OCI-LY1 (cell line): ENCODE results near the gene EMP3.

Source experiments
- H2AFZ ChIP-seq: fragments of 200-600 bp; sonication (generic), shearing (Covaris generic); 2 replicates; pipeline ENCODE4 v1.6.0; 2014; ENCODE audit warnings: antibody characterized with exemption, mild to moderate bottlenecking, low read length
- H3F3A ChIP-seq: fragments of 200-600 bp; sonication (generic), shearing (Covaris generic); 2 replicates; pipeline ENCODE4 v1.6.0; 2014; ENCODE audit warnings: mild to moderate bottlenecking, antibody characterized with exemption, low read length, moderate library complexity; ENCODE audit not compliant: insufficient read depth
- H3K27ac ChIP-seq: fragments of 200-600 bp; sonication (generic); 2 replicates; pipeline ENCODE4 v1.5.1; 2014; ENCODE audit warnings: low read length, mixed run types, mild to moderate bottlenecking, low read depth; ENCODE audit not compliant: poor library complexity, severe bottlenecking
- H3K27me3 ChIP-seq: fragments of 200-600 bp; sonication (generic); 2 replicates; pipeline ENCODE4 v1.6.0; 2014; ENCODE audit warnings: antibody characterized with exemption, mild to moderate bottlenecking, low read length, moderate library complexity; ENCODE audit not compliant: insufficient read depth
- H3K36me3 ChIP-seq: fragments of 200-600 bp; sonication (generic); 2 replicates; pipeline ENCODE4 v1.6.1; 2014; ENCODE audit warnings: mild to moderate bottlenecking, antibody characterized with exemption, low read length, moderate library complexity, mixed read lengths; ENCODE audit not compliant: insufficient read depth
- H3K4me1 ChIP-seq: fragments of 200-600 bp; sonication (generic); 2 replicates; pipeline ENCODE4 v1.5.1; 2014; ENCODE audit warnings: mild to moderate bottlenecking, low read length, moderate library complexity; ENCODE audit not compliant: insufficient read depth, severe bottlenecking
- H3K4me2 ChIP-seq: fragments of 200-600 bp; sonication (generic), shearing (Covaris generic); 2 replicates; pipeline ENCODE4 v1.6.1; 2014; ENCODE audit warnings: low read length
- H3K4me3 ChIP-seq: fragments of 200-600 bp; sonication (generic); 2 replicates; pipeline ENCODE4 v1.5.1; 2014; ENCODE audit warnings: low read length, low read depth, mild to moderate bottlenecking, mixed read lengths; ENCODE audit not compliant: poor library complexity, severe bottlenecking
- H3K79me2 ChIP-seq: fragments of 200-600 bp; shearing (Covaris generic); 2 replicates; pipeline ENCODE4 v1.6.1; 2016; ENCODE audit warnings: mixed run types, low read length, mixed read lengths; ENCODE audit not compliant: insufficient read depth
- H3K9ac ChIP-seq: fragments of 200-600 bp; sonication (generic), shearing (Covaris generic); 2 replicates; pipeline ENCODE4 v1.6.1; 2014; ENCODE audit warnings: mild to moderate bottlenecking, low read length, mixed read lengths
- H3K9me2 ChIP-seq: fragments of 200-600 bp; sonication (generic), shearing (Covaris generic); 2 replicates; pipeline ENCODE4 v1.6.1; 2014; ENCODE audit warnings: low read depth, mild to moderate bottlenecking, low read length, mixed read lengths
- H3K9me3 ChIP-seq: fragments of 200-600 bp; shearing (Covaris generic); 2 replicates; pipeline ENCODE4 v1.6.1; 2014; ENCODE audit warnings: low read length, mixed read lengths
- H4K20me1 ChIP-seq: fragments of 200-600 bp; sonication (generic), shearing (Covaris generic); 2 replicates; pipeline ENCODE4 v1.6.0; 2016; ENCODE audit warnings: mild to moderate bottlenecking, low read length; ENCODE audit not compliant: insufficient read depth
- EZH2 ChIP-seq: fragments of 200-600 bp; sonication (generic), shearing (Covaris generic); IDR thresholded peaks from 2 replicates; pipeline ENCODE4 v1.8.0; 2017; ENCODE audit warnings: borderline replicate concordance, mixed run types, mild to moderate bottlenecking, antibody characterized with exemption, low read length, moderate library complexity, mixed read lengths
- TF ChIP-seq, protein P1 (sequence below): fragments of 200-600 bp; sonication (generic), shearing (Covaris generic); IDR thresholded peaks from 2 replicates; pipeline ENCODE4 v1.5.1; 2017; ENCODE audit warnings: mild to moderate bottlenecking, antibody characterized with exemption, low read length, moderate library complexity, mixed read lengths

EMP3 gene

DNA sequence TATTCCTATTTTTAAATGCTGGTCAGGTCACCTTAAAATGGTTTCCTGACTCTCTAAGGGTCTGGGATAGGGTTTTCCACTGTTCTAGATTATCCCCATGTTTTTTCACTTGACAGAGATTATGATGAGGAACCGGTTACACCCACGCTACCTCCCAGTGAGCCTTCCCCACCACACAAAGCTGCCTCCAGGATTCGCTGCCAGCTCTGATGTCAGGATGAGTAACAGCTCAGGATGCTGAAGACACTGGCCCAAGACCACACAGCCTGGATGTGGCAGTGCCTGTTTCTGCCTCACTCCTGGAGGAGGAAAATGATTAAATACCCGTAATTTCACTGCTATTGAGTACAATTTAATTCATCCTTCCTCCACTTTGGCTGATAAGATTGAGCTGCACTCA lies 32.6 kb upstream of the EMP3 start:
- H3K27me3 ChIP-seq, result no peaks in the 10 kb centered on the region
- H3K27ac ChIP-seq, result no peak overlapping the region
- no peak overlapping the region for H3K4me2 ChIP-seq
- no peaks in the 10 kb centered on the region for H3K9me2 ChIP-seq
- H3K36me3 ChIP-seq, result no peaks in the 10 kb centered on the region
- H3K9me3 ChIP-seq, result no peaks in the 10 kb centered on the region
- no peaks in the 10 kb centered on the region for H3F3A ChIP-seq
- no peak overlapping the region for H3K9ac ChIP-seq
- H4K20me1 ChIP-seq, result no peaks in the 10 kb centered on the region
- TF ChIP-seq, protein P1, sequence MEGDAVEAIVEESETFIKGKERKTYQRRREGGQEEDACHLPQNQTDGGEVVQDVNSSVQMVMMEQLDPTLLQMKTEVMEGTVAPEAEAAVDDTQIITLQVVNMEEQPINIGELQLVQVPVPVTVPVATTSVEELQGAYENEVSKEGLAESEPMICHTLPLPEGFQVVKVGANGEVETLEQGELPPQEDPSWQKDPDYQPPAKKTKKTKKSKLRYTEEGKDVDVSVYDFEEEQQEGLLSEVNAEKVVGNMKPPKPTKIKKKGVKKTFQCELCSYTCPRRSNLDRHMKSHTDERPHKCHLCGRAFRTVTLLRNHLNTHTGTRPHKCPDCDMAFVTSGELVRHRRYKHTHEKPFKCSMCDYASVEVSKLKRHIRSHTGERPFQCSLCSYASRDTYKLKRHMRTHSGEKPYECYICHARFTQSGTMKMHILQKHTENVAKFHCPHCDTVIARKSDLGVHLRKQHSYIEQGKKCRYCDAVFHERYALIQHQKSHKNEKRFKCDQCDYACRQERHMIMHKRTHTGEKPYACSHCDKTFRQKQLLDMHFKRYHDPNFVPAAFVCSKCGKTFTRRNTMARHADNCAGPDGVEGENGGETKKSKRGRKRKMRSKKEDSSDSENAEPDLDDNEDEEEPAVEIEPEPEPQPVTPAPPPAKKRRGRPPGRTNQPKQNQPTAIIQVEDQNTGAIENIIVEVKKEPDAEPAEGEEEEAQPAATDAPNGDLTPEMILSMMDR, result no peak
- no peak for TF ChIP-seq EZH2
- H3K79me2 ChIP-seq, result no peaks in the 10 kb centered on the region
- no peak overlapping the region for H3K4me3 ChIP-seq
- no peak overlapping the region for H2AFZ ChIP-seq
- peaks cover 7% of the 10 kb centered on the region for H3K4me1 ChIP-seq

DNA sequence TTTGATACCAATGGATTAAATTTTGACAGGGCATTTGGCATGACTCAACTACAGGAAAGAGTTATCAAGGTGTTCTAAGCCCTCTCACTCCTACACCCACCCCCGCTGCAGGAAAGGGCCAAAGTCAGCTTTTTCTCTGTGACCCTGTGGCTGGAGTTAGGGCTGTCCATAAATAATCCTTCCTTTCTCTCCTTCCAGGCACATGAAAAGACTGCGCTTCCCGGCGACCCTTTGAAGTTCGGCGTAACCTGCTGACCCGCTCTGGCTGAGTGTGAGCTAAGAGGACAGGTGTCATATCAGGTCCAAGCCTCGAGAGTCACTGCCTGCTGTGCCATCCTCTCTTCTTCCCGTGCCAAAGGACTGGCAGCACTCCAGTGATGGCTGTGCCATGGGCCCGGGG lies 29.9 kb upstream of the EMP3 start:
- H3K9ac ChIP-seq, result no peak overlapping the region
- no peaks in the 10 kb centered on the region for H3K79me2 ChIP-seq
- H3K4me2 ChIP-seq, result no peak overlapping the region
- H3K9me2 ChIP-seq, result no peaks in the 10 kb centered on the region
- TF ChIP-seq EZH2, result no peak
- TF ChIP-seq, protein P1, result no peak
- no peaks in the 10 kb centered on the region for H4K20me1 ChIP-seq
- H3K4me1 ChIP-seq, result peaks cover 7% of the 10 kb centered on the region
- no peak overlapping the region for H2AFZ ChIP-seq
- H3K27me3 ChIP-seq, result no peaks in the 10 kb centered on the region
- no peaks in the 10 kb centered on the region for H3K9me3 ChIP-seq
- H3K4me3 ChIP-seq, result no peak overlapping the region
- no peaks in the 10 kb centered on the region for H3F3A ChIP-seq
- H3K27ac ChIP-seq, result no peak overlapping the region
- no peaks in the 10 kb centered on the region for H3K36me3 ChIP-seq

DNA sequence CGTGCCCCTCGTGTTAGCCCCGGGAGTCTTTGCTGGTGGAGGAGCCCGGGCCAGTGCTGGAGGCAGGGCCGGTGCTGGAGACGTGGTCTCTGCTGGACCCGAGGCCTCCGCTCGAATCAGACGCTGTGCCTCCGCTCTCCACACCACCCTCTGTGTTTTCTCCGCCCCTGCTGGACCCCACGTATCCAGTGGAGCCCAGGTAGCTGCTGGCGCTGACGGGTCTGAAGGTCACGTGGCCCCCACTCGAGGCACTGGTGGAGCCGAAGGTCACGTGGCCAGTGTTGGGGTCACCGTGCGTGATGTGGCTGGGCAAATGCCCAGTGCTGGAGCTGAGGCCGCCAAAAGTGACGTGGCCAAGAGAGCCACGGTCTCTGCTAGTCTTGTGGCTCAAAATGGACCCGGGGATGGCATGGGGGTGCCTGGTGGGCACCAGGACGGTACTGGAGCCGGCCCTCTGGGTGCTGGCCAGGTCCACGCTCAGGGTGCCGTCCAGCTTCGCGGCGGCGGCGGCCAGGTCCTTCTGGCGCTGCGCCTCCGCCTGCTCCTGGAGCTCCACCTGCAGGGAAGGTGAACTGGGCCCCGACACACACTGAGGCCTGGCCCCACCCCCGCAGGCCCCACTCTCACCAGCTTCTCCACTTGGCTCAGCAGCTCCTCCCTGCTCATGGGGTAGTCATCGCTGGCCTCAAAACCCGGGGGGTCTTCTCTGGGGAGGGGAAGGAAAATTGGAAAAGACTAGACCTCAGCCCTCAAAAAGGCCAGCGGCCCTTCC lies 28.2 kb upstream of the EMP3 start:
- Histone ChIP-seq H3K4me2 (no peak overlapping the region), H3K27me3 (0 out of 2 replicates have a peak, but pooled peaks cover under 1% of the 10 kb centered on the region), H3K4me1 (no peaks in the 10 kb centered on the region), H4K20me1 (no peaks in the 10 kb centered on the region), H3K79me2 (no peaks in the 10 kb centered on the region), H3K4me3 (no peak overlapping the region), H3K36me3 (no peaks in the 10 kb centered on the region), H3F3A (no peaks in the 10 kb centered on the region), H3K9ac (no peak overlapping the region), H2AFZ (no peak overlapping the region), H3K27ac (no peak overlapping the region), H3K9me2 (no peaks in the 10 kb centered on the region), H3K9me3 (no peaks in the 10 kb centered on the region)
- TF ChIP-seq, protein P1, result no peak
- no peak for TF ChIP-seq EZH2
